NCI-H2196 treated with DMSO at 0.1 percent for 48 hours (cell line): Measurements from ENCODE around the gene CDKAL1.
"Not testable (repeated sequence)": the region's sequence is repeated elsewhere in the genome, so short reads cannot be mapped to it uniquely, and the experiment has no call there.

Experiments used
- DNase-seq: peaks from one replicate; lab custom pipeline; 2025; ENCODE audit not compliant: unreplicated experiment; lab: John Stamatoyannopoulos, UW

The CDKAL1 gene

GRCh38 chr6:20549398-20549797 lies 15.1 kb downstream of the CDKAL1 start:
- DNase-seq: not testable (repeated sequence)

GRCh38 chr6:20554326-20554725 lies 20.1 kb downstream of the CDKAL1 start:
- no peak for DNase-seq

GRCh38 chr6:20554817-20555216 lies 20.6 kb downstream of the CDKAL1 start:
- DNase-seq: no peak

- no peak for DNase-seq
These were observed 25.8 kb downstream of the CDKAL1 start for GRCh38 chr6:20559924-20560551.

GRCh38 chr6:20563377-20563776 lies 29.1 kb downstream of the CDKAL1 start:
- no peak for DNase-seq

- no peak for DNase-seq
These were observed 30.0 kb downstream of the CDKAL1 start for GRCh38 chr6:20564269-20564668.

- no peak for DNase-seq
These were observed 30.5 kb downstream of the CDKAL1 start for GRCh38 chr6:20564777-20565176.

- DNase-seq: no peak
These were observed 31.1 kb downstream of the CDKAL1 start for GRCh38 chr6:20565342-20565741.

- no peak for DNase-seq
These were observed 31.9 kb downstream of the CDKAL1 start for GRCh38 chr6:20566109-20566508.

GRCh38 chr6:20569000-20569610 lies 34.8 kb downstream of the CDKAL1 start:
- no peak for DNase-seq

- DNase-seq: no peak
These were observed 37.0 kb downstream of the CDKAL1 start for GRCh38 chr6:20571261-20571660.

- DNase-seq: no peak
These were observed 38.0 kb downstream of the CDKAL1 start for GRCh38 chr6:20572288-20572687.

GRCh38 chr6:20572940-20573339 lies 38.7 kb downstream of the CDKAL1 start:
- no peak for DNase-seq

GRCh38 chr6:20574355-20574754 lies 40.1 kb downstream of the CDKAL1 start:
- no peak for DNase-seq

- no peak for DNase-seq
These were observed 40.9 kb downstream of the CDKAL1 start for GRCh38 chr6:20575125-20575524.

GRCh38 chr6:20575704-20576451 lies 41.6 kb downstream of the CDKAL1 start:
- DNase-seq: no peak

GRCh38 chr6:20577173-20577688 lies 43.0 kb downstream of the CDKAL1 start:
- no peak for DNase-seq

- DNase-seq: no peak
These were observed 46.8 kb downstream of the CDKAL1 start for GRCh38 chr6:20581070-20581469.

GRCh38 chr6:20582586-20583443 lies 48.6 kb downstream of the CDKAL1 start:
- DNase-seq: no peak

- no peak for DNase-seq
These were observed 49.2 kb downstream of the CDKAL1 start for GRCh38 chr6:20583444-20583800.

- no peak for DNase-seq
These were observed 50.0 kb downstream of the CDKAL1 start for GRCh38 chr6:20584100-20584731.
